DOHH2 (cell line): ENCODE results near the gene RGS16.

Experiments used
- H3F3A ChIP-seq: fragments of 200-600 bp; sonication (generic), shearing (Covaris generic); 2 replicates; pipeline ENCODE4 v1.6.0; 2016; ENCODE audit warnings: antibody characterized with exemption, mild to moderate bottlenecking; ENCODE audit not compliant: control insufficient read depth, insufficient read depth
- H3K27ac ChIP-seq: fragments of 200-600 bp; sonication (generic); 2 replicates; pipeline ENCODE4 v1.5.1; 2014; ENCODE audit warnings: low read depth, mild to moderate bottlenecking, low read length, moderate library complexity
- H3K27me3 ChIP-seq: fragments of 200-600 bp; sonication (generic); 2 replicates; pipeline ENCODE4 v1.6.1; 2014; ENCODE audit warnings: mild to moderate bottlenecking, low read length, mixed read lengths; ENCODE audit not compliant: control insufficient read depth
- H3K36me3 ChIP-seq: fragments of 200-600 bp; sonication (generic); 2 replicates; pipeline ENCODE4 v1.6.1; 2014; ENCODE audit warnings: mild to moderate bottlenecking, low read length, moderate library complexity, mixed read lengths; ENCODE audit not compliant: control insufficient read depth
- H3K4me1 ChIP-seq: fragments of 200-600 bp; sonication (generic); 2 replicates; pipeline ENCODE4 v1.6.1; 2014; ENCODE audit warnings: mild to moderate bottlenecking, low read length, mixed read lengths; ENCODE audit not compliant: control insufficient read depth
- H3K4me2 ChIP-seq: fragments of 200-600 bp; sonication (generic); 2 replicates; pipeline ENCODE4 v1.6.0; 2014; ENCODE audit warnings: mild to moderate bottlenecking, low read length, moderate library complexity
- H3K4me3 ChIP-seq: fragments of 200-600 bp; sonication (generic); 2 replicates; pipeline ENCODE4 v1.5.1; 2014; ENCODE audit warnings: mild to moderate bottlenecking, low read length, mixed read lengths
- H3K79me2 ChIP-seq: fragments of 200-600 bp; sonication (generic); 2 replicates; pipeline ENCODE4 v1.6.1; 2014; ENCODE audit warnings: mild to moderate bottlenecking, low read length, mixed read lengths; ENCODE audit not compliant: control insufficient read depth
- H3K9me2 ChIP-seq: fragments of 200-600 bp; sonication (generic); replicated peaks from 2 replicates; pipeline ENCODE4 v1.6.1; 2014; ENCODE audit warnings: mild to moderate bottlenecking, low read length, mixed read lengths; ENCODE audit not compliant: control insufficient read depth
- H3K9me3 ChIP-seq: fragments of 200-600 bp; sonication (generic); 2 replicates; pipeline ENCODE4 v1.6.1; 2014; ENCODE audit warnings: antibody characterized with exemption, low read length, mixed read lengths; ENCODE audit not compliant: control insufficient read depth, insufficient read depth
- H4K20me1 ChIP-seq: fragments of 200-600 bp; sonication (generic); 2 replicates; pipeline ENCODE4 v1.6.0; 2014; ENCODE audit warnings: low read depth, mild to moderate bottlenecking, antibody characterized with exemption, low read length, moderate library complexity; ENCODE audit not compliant: control insufficient read depth, insufficient read depth
- CTCF ChIP-seq: fragments of 200-600 bp; sonication (generic); IDR thresholded peaks from one replicate; pipeline ENCODE4 v1.5.1; 2014; ENCODE audit warnings: antibody characterized with exemption, mild to moderate bottlenecking, low read depth, low read length; ENCODE audit not compliant: poor library complexity, severe bottlenecking
- EZH2phosphoT487 ChIP-seq: fragments of 200-600 bp; sonication (generic); IDR thresholded peaks from 2 replicates; pipeline ENCODE4 v1.6.1; 2017; ENCODE audit warnings: borderline replicate concordance, mild to moderate bottlenecking, antibody characterized with exemption, low read length, moderate library complexity, mixed read lengths

Gene RGS16

GRCh38 chr1:182635871-182636270 is 31.7 kb upstream of the RGS16 start:
- Histone ChIP-seq H3F3A (peaks cover 5% of the 10 kb centered on the region; the same call in 1 of the 2 replicates), H3K36me3 (no peaks in the 10 kb centered on the region), H3K27me3 (no peaks in the 10 kb centered on the region), H3K79me2 (no peaks in the 10 kb centered on the region), H3K4me2 (no peak overlapping the region), H3K4me3 (no peak overlapping the region), H4K20me1 (no peaks in the 10 kb centered on the region), H3K27ac (no peak overlapping the region), H3K9me3 (no peaks in the 10 kb centered on the region), H3K4me1 (peaks cover 52% of the 10 kb centered on the region), H3K9me2 (no peaks in the 10 kb centered on the region)
- TF ChIP-seq EZH2phosphoT487 (no peak), CTCF (no peak)

- peak overlapping the region; percentile 21 for H3K27ac ChIP-seq
- TF ChIP-seq EZH2phosphoT487 (no peak), CTCF (no peak)
- no peaks in the 10 kb centered on the region for H3K9me2 ChIP-seq
- H3K4me1 ChIP-seq, result peaks cover 65% of the 10 kb centered on the region
- no peaks in the 10 kb centered on the region for H3K36me3 ChIP-seq
- peak overlapping the region; percentile 33 for H3K4me2 ChIP-seq
- no peaks in the 10 kb centered on the region for H3K27me3 ChIP-seq
- peaks cover 5% of the 10 kb centered on the region; the same call in 1 of the 2 replicates for H3F3A ChIP-seq
- H4K20me1 ChIP-seq, result no peaks in the 10 kb centered on the region
- H3K4me3 ChIP-seq, result peak overlapping the region; percentile 15
- no peaks in the 10 kb centered on the region for H3K79me2 ChIP-seq
- H3K9me3 ChIP-seq, result no peaks in the 10 kb centered on the region
Observed at GRCh38 chr1:182634306-182635072, 30.3 kb upstream of the RGS16 start.

- Histone ChIP-seq H3K9me3 (no peaks in the 10 kb centered on the region), H3K36me3 (no peaks in the 10 kb centered on the region), H3K27ac (peak overlapping the region; percentile 39), H3K4me1 (peaks cover 73% of the 10 kb centered on the region), H3K4me2 (peak overlapping the region; percentile 33), H3F3A (peaks cover 5% of the 10 kb centered on the region; the same call in 1 of the 2 replicates), H3K9me2 (no peaks in the 10 kb centered on the region), H3K79me2 (no peaks in the 10 kb centered on the region), H3K4me3 (peak overlapping the region; percentile 15), H4K20me1 (no peaks in the 10 kb centered on the region), H3K27me3 (no peaks in the 10 kb centered on the region)
- TF ChIP-seq CTCF (no peak), EZH2phosphoT487 (no peak)
Observed at GRCh38 chr1:182633657-182634281, 29.6 kb upstream of the RGS16 start.
